Measurements from ENCODE around the gene TIFAB. TPM values are rescaled to one million over a fixed set of nuclear protein-coding genes. Genes with fewer than 3 reads are reported as not detected.
A peak's percentile ranks its signal among the peaks of the same experiment; 100 is the strongest.

TIFAB gene
- total and polyA plus RNA-seq, 4 donors: 0.24 TPM; not detected in 3

GRCh38 chr5:135429301-135430134, 22.6 kb downstream of the TIFAB start:
- ATAC-seq (ENCODE audit: low FRiP score): peak; percentile 63
- Histone ChIP-seq H3K4me3 (ENCODE audit: low read length in 2 of 2) (no peak overlapping the region), H3K27me3 (ENCODE audit: control insufficient read depth in 1 of 2, insufficient read depth in 2 of 2, low read length in 1 of 2) (no peaks in the 10 kb centered on the region), H3K36me3 (ENCODE audit: control insufficient read depth in 1 of 2, insufficient read depth in 2 of 2, low read length in 1 of 2) (no peaks in the 10 kb centered on the region), H3K27ac (ENCODE audit: low read depth in 1 of 2, low read length in 2 of 2) (no peak overlapping the region), H3K4me1 (ENCODE audit: control insufficient read depth in 1 of 2, insufficient read depth in 2 of 2, low read length in 2 of 2) (no peaks in the 10 kb centered on the region), H3K9me3 (ENCODE audit: control insufficient read depth, low read length) (peaks cover 6% of the 10 kb centered on the region)
- 27 to 35% methylated on average over 12 of the region's 12 CpGs for WGBS, 2 donors
- DNase-seq: no peak
- intact Hi-C loops (cut with DNase I): no loop called here

- intact Hi-C loops (cut with DNase I): no loop called here
- Histone ChIP-seq H3K9me3 (ENCODE audit: control insufficient read depth, low read length) (peaks cover 6% of the 10 kb centered on the region), H3K4me3 (ENCODE audit: low read length in 2 of 2) (no peak overlapping the region), H3K27ac (ENCODE audit: low read depth in 1 of 2, low read length in 2 of 2) (no peak overlapping the region), H3K4me1 (ENCODE audit: control insufficient read depth in 1 of 2, insufficient read depth in 2 of 2, low read length in 2 of 2) (no peaks in the 10 kb centered on the region), H3K36me3 (ENCODE audit: control insufficient read depth in 1 of 2, insufficient read depth in 2 of 2, low read length in 1 of 2) (no peaks in the 10 kb centered on the region), H3K27me3 (ENCODE audit: control insufficient read depth in 1 of 2, insufficient read depth in 2 of 2, low read length in 1 of 2) (no peaks in the 10 kb centered on the region)
- 90 to 95% methylated on average over 1 of the region's 1 CpG for WGBS, 2 donors
- no peak for DNase-seq
- ATAC-seq (ENCODE audit: low FRiP score): no peak
Measured at GRCh38 chr5:135428586-135428985, 23.6 kb downstream of the TIFAB start.

GRCh38 chr5:135426102-135427082, 25.8 kb downstream of the TIFAB start:
- no peaks in the 10 kb centered on the region for H3K4me1 ChIP-seq (ENCODE audit: control insufficient read depth in 1 of 2, insufficient read depth in 2 of 2, low read length in 2 of 2)
- no peaks in the 10 kb centered on the region for H3K36me3 ChIP-seq (ENCODE audit: control insufficient read depth in 1 of 2, insufficient read depth in 2 of 2, low read length in 1 of 2)
- H3K27me3 ChIP-seq (ENCODE audit: control insufficient read depth in 1 of 2, insufficient read depth in 2 of 2, low read length in 1 of 2): no peaks in the 10 kb centered on the region
- H3K27ac ChIP-seq (ENCODE audit: low read depth in 1 of 2, low read length in 2 of 2): no peak overlapping the region
- no peak for DNase-seq
- 82 to 84% methylated on average over 7 of the region's 7 CpGs for WGBS, 2 donors
- intact Hi-C loops (cut with DNase I): no loop called here
- H3K4me3 ChIP-seq (ENCODE audit: low read length in 2 of 2): no peak overlapping the region
- no peak for ATAC-seq (ENCODE audit: low FRiP score)
- H3K9me3 ChIP-seq (ENCODE audit: control insufficient read depth, low read length): peaks cover 6% of the 10 kb centered on the region

- DNase-seq (no peak), ATAC-seq (ENCODE audit: low FRiP score) (no peak)
- 46 to 48% methylated on average over 2 of the region's 2 CpGs for WGBS, 2 donors
- no peak overlapping the region for H3K4me3 ChIP-seq (ENCODE audit: low read length in 2 of 2)
- intact Hi-C loops (cut with DNase I): no loop called here
- no peak overlapping the region for H3K27ac ChIP-seq (ENCODE audit: low read depth in 1 of 2, low read length in 2 of 2)
- H3K4me1 ChIP-seq (ENCODE audit: control insufficient read depth in 1 of 2, insufficient read depth in 2 of 2, low read length in 2 of 2): no peaks in the 10 kb centered on the region
- H3K9me3 ChIP-seq (ENCODE audit: control insufficient read depth, low read length): peaks cover 6% of the 10 kb centered on the region
- H3K27me3 ChIP-seq (ENCODE audit: control insufficient read depth in 1 of 2, insufficient read depth in 2 of 2, low read length in 1 of 2): no peaks in the 10 kb centered on the region
- no peaks in the 10 kb centered on the region for H3K36me3 ChIP-seq (ENCODE audit: control insufficient read depth in 1 of 2, insufficient read depth in 2 of 2, low read length in 1 of 2)
Measured at GRCh38 chr5:135425641-135426040, 26.5 kb downstream of the TIFAB start.

- Histone ChIP-seq H3K27me3 (ENCODE audit: control insufficient read depth in 1 of 2, insufficient read depth in 2 of 2, low read length in 1 of 2) (no peaks in the 10 kb centered on the region), H3K36me3 (ENCODE audit: control insufficient read depth in 1 of 2, insufficient read depth in 2 of 2, low read length in 1 of 2) (no peaks in the 10 kb centered on the region), H3K27ac (ENCODE audit: low read depth in 1 of 2, low read length in 2 of 2) (no peak overlapping the region), H3K4me3 (ENCODE audit: low read length in 2 of 2) (no peak overlapping the region), H3K4me1 (ENCODE audit: control insufficient read depth in 1 of 2, insufficient read depth in 2 of 2, low read length in 2 of 2) (no peaks in the 10 kb centered on the region), H3K9me3 (ENCODE audit: control insufficient read depth, low read length) (peaks cover 4% of the 10 kb centered on the region)
- DNase-seq: no peak
- intact Hi-C loops (cut with DNase I): no loop called here
- ATAC-seq (ENCODE audit: low FRiP score): no peak
- WGBS, 2 donors: 88 to 89% methylated on average over 1 of the region's 1 CpG
Measured at GRCh38 chr5:135423846-135424168, 28.3 kb downstream of the TIFAB start.

GRCh38 chr5:135423146-135423845, 28.9 kb downstream of the TIFAB start:
- ATAC-seq (ENCODE audit: low FRiP score): no peak
- intact Hi-C loops (cut with DNase I): no loop called here
- 87 to 89% methylated on average over 7 of the region's 7 CpGs for WGBS, 2 donors

GRCh38 chr5:135422419-135422818, 29.7 kb downstream of the TIFAB start:
- no peaks in the 10 kb centered on the region for H3K4me1 ChIP-seq (ENCODE audit: control insufficient read depth in 1 of 2, insufficient read depth in 2 of 2, low read length in 2 of 2)
- no peaks in the 10 kb centered on the region for H3K36me3 ChIP-seq (ENCODE audit: control insufficient read depth in 1 of 2, insufficient read depth in 2 of 2, low read length in 1 of 2)
- no peaks in the 10 kb centered on the region for H3K27me3 ChIP-seq (ENCODE audit: control insufficient read depth in 1 of 2, insufficient read depth in 2 of 2, low read length in 1 of 2)
- DNase-seq (no peak), ATAC-seq (ENCODE audit: low FRiP score) (no peak)
- H3K27ac ChIP-seq (ENCODE audit: low read depth in 1 of 2, low read length in 2 of 2): no peak overlapping the region
- H3K4me3 ChIP-seq (ENCODE audit: low read length in 2 of 2): no peak overlapping the region
- intact Hi-C loops (cut with DNase I): no loop called here
- no peaks in the 10 kb centered on the region for H3K9me3 ChIP-seq (ENCODE audit: control insufficient read depth, low read length)

More at GRCh38 chr5:135423146-135423845, 28.9 kb downstream of the TIFAB start:
- DNase-seq: no peak
- Histone ChIP-seq H3K4me3 (ENCODE audit: low read length in 2 of 2) (no peak overlapping the region), H3K27ac (ENCODE audit: low read depth in 1 of 2, low read length in 2 of 2) (no peak overlapping the region), H3K9me3 (ENCODE audit: control insufficient read depth, low read length) (no peaks in the 10 kb centered on the region), H3K27me3 (ENCODE audit: control insufficient read depth in 1 of 2, insufficient read depth in 2 of 2, low read length in 1 of 2) (no peaks in the 10 kb centered on the region), H3K36me3 (ENCODE audit: control insufficient read depth in 1 of 2, insufficient read depth in 2 of 2, low read length in 1 of 2) (no peaks in the 10 kb centered on the region), H3K4me1 (ENCODE audit: control insufficient read depth in 1 of 2, insufficient read depth in 2 of 2, low read length in 2 of 2) (no peaks in the 10 kb centered on the region)

- H3K4me3 ChIP-seq (ENCODE audit: low read length in 2 of 2): no peak overlapping the region
- no peak for DNase-seq
- H3K27ac ChIP-seq (ENCODE audit: low read depth in 1 of 2, low read length in 2 of 2): no peak overlapping the region
- H3K4me1 ChIP-seq (ENCODE audit: control insufficient read depth in 1 of 2, insufficient read depth in 2 of 2, low read length in 2 of 2): no peaks in the 10 kb centered on the region
- H3K27me3 ChIP-seq (ENCODE audit: control insufficient read depth in 1 of 2, insufficient read depth in 2 of 2, low read length in 1 of 2): no peaks in the 10 kb centered on the region
- no peaks in the 10 kb centered on the region for H3K36me3 ChIP-seq (ENCODE audit: control insufficient read depth in 1 of 2, insufficient read depth in 2 of 2, low read length in 1 of 2)
- H3K9me3 ChIP-seq (ENCODE audit: control insufficient read depth, low read length): no peaks in the 10 kb centered on the region
- ATAC-seq (ENCODE audit: low FRiP score): no peak
- intact Hi-C loops (cut with DNase I): no loop called here
Measured at GRCh38 chr5:135417083-135417482, 35.1 kb downstream of the TIFAB start.

All from aorta (tissue), 5 donors.